ENCODE data around the gene ZBTB44.

Gene ZBTB44

GRCh38 chr11:130213143-130213978 lies 101.4 kb downstream of the ZBTB44 start:
- peak; percentile 90 for DNase-seq

- DNase-seq: peak; percentile 58
Measured at GRCh38 chr11:130212431-130212961, 102.2 kb downstream of the ZBTB44 start.

- peak; percentile 46 for DNase-seq
Measured at GRCh38 chr11:130211781-130212401, 102.8 kb downstream of the ZBTB44 start.

GRCh38 chr11:130211144-130211543 lies 103.6 kb downstream of the ZBTB44 start:
- DNase-seq: peak; percentile 33

GRCh38 chr11:130209954-130210854 lies 104.5 kb downstream of the ZBTB44 start:
- peak; percentile 35 for DNase-seq

- DNase-seq: peak; percentile 41
Measured at GRCh38 chr11:130209128-130209932, 105.4 kb downstream of the ZBTB44 start.

GRCh38 chr11:130208241-130209127 lies 106.2 kb downstream of the ZBTB44 start:
- DNase-seq: peak; percentile 45

GRCh38 chr11:130206141-130206540 lies 108.6 kb downstream of the ZBTB44 start:
- DNase-seq: no peak

- no peak for DNase-seq
Measured at GRCh38 chr11:130204703-130205095, 110.0 kb downstream of the ZBTB44 start.

- no peak for DNase-seq
Measured at GRCh38 chr11:130203766-130204702, 110.7 kb downstream of the ZBTB44 start.

- no peak for DNase-seq
Measured at GRCh38 chr11:130202818-130203689, 111.7 kb downstream of the ZBTB44 start.

GRCh38 chr11:130202009-130202817 lies 112.5 kb downstream of the ZBTB44 start:
- DNase-seq: no peak

- DNase-seq: no peak
Measured at GRCh38 chr11:130201026-130201425, 113.7 kb downstream of the ZBTB44 start.

GRCh38 chr11:130199792-130200191 lies 114.9 kb downstream of the ZBTB44 start:
- no peak for DNase-seq

GRCh38 chr11:130198964-130199363 lies 115.8 kb downstream of the ZBTB44 start:
- no peak for DNase-seq

- no peak for DNase-seq
Measured at GRCh38 chr11:130198292-130198691, 116.4 kb downstream of the ZBTB44 start.

- no peak for DNase-seq
Measured at GRCh38 chr11:130197386-130198035, 117.2 kb downstream of the ZBTB44 start.
